Keratinocyte (primary cell): ENCODE data around the gene VN1R5.

Experiments used
- EZH2 ChIP-seq: IDR thresholded peaks from one replicate; pipeline ENCODE4 v1.6.1; 2012; ENCODE audit warnings: inconsistent platforms, mild to moderate bottlenecking, low read length, moderate library complexity
- TF ChIP-seq, protein P1 (sequence below), 3 experiments: IDR thresholded peaks in 1 of 3; conservative IDR thresholded peaks in 1 of 3; optimal IDR thresholded peaks in 1 of 3; 2 replicates in 2 of 3; 3 replicates in 1 of 3; pipeline versions ENCODE3 to v1.5.1; 2011; ENCODE audit warnings: low read length in 3 of 3, mild to moderate bottlenecking in 3 of 3, moderate library complexity in 2 of 3, control low read depth in 1 of 3, inconsistent platforms in 1 of 3; ENCODE audit not compliant: insufficient read depth in 2 of 3; ENCODE audit errors: extremely low read depth in 1 of 3

DNA sequence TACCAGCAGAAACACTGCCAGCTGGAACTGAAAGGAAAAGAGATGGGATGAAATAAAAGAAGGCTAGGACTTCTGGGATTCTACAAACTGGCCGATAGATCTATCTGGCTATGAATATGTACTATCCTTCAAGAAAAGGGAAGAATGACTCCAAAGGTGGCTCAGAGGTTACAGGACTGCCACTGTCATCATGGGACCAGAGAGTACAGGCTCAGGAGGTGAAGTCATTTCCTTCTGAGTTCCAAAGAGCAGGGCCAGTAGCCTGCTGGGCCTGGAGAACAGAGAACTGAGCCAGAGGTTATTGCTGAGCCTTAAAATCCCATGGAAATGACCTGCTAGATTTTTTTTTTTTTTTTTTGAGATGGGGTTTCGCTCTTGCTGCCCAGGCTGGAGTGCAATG is 48.2 kb downstream of the VN1R5 start:
- TF ChIP-seq, protein P1, sequence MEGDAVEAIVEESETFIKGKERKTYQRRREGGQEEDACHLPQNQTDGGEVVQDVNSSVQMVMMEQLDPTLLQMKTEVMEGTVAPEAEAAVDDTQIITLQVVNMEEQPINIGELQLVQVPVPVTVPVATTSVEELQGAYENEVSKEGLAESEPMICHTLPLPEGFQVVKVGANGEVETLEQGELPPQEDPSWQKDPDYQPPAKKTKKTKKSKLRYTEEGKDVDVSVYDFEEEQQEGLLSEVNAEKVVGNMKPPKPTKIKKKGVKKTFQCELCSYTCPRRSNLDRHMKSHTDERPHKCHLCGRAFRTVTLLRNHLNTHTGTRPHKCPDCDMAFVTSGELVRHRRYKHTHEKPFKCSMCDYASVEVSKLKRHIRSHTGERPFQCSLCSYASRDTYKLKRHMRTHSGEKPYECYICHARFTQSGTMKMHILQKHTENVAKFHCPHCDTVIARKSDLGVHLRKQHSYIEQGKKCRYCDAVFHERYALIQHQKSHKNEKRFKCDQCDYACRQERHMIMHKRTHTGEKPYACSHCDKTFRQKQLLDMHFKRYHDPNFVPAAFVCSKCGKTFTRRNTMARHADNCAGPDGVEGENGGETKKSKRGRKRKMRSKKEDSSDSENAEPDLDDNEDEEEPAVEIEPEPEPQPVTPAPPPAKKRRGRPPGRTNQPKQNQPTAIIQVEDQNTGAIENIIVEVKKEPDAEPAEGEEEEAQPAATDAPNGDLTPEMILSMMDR (optimal IDR thresholded peaks at IDR 0.05 in 1 of 3, IDR thresholded peaks at IDR 0.05 in 1 of 3, conservative IDR thresholded peaks at IDR 0.05 in 1 of 3; ENCODE audit: extremely low read depth in 1 of 3, insufficient read depth in 2 of 3, low read length in 3 of 3), result no peak
- TF ChIP-seq EZH2, result no peak
